NCI-H1436 treated with DMSO at 0.1 percent for 48 hours (cell line): ENCODE measurements around the gene POU2F1.
"Not testable (repeated sequence)": the region's sequence is repeated elsewhere in the genome, so short reads cannot be mapped to it uniquely, and the experiment has no call there.

Source experiments
- DNase-seq: peaks from one replicate; lab custom pipeline; 2025; lab: John Stamatoyannopoulos, UW

POU2F1 gene

DNA sequence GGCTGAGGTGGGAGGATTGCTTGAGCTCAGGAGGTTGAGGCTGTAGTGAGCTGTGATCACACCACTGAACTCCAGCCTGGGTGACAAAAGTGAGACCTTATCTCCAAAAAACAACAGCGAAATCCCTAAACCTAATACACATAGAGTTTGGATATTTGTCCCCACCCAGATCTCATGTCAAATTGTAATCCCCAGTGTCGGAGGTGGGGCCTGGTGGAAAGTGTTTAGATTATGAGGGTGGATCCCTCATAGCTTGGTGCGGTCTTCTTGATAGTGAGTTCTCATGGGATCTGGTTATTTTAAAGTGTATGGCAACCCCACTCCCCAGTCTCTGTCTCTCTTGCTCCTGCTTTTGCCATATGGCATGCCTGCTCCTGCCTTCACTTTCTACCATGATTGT lies 94.0 kb downstream of the POU2F1 start:
- DNase-seq, result no peak

DNA sequence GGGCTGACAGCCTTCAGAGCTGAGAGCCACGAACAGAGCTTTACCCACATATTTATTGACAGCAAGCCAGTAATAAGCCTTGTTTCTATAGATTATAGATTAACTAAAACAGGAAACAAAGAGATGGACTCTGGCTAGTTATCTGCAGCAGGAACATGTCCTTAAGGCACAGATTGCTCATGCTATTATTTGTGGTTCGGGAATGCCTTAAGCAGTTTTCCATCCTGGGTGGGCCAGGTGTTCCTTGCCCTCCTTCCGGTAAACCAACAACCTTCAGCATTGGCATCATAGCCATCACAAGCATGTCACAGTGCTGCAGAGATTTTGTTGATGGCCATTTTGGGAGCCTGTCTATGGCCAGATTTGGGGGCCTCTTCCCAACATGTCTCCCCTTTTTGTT lies 96.8 kb downstream of the POU2F1 start:
- no peak for DNase-seq

DNA sequence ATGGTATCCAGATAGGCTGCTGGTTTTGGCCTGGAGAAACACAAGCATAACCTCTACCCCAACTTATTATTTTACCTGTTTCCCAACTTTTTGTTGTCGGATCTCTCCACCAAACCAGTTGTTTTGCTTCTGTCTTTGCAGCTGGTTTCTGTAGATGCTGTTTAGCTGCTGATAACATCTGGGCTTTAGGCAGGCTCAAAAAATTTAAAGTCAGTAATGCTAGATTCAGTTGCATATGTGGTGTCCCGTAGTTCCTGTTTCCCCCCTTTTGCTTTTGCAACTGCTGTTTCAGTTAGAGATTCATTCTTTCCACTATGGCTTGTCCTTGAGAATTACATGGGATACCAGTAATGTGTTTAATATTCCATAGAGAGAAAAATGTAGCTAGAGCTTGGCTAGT lies 98.5 kb downstream of the POU2F1 start:
- not testable (repeated sequence) for DNase-seq

DNA sequence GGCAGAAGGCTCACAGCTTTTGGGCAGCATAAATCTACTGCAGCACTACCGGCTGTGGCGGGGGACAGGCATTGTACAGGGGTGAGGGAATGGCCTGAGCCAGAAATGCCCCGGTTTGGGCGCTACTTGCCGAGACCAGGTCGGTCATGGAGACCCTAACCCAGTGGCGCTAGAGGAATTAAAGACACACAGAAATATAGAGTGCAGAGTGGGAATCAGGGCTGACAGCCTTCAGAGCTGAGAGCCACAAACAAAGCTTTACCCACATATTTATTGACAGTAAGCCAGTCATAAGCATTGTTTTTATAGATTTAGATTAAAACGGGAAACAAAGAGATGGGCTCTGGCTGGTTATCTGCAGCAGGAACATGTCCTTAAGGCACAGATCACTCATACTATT lies 101.8 kb downstream of the POU2F1 start:
- no peak for DNase-seq

DNA sequence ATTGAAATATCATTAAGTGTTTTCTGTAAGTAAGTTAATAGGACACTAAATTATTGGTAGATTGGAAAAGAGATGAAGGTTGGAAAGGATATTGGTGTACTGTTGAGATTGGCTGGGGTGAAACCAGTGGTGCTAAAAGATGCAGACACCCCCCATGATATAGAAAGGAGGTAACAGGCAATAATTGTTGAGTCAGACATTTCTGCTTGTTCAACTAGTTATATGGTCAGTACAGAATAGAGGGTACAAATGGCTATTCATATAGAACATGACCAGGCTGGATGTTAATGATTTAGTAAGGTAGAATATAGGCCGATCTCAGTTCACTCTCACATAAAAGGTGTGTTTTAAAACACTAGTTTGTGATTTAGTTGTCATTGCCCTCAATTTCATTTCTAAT lies 104.5 kb downstream of the POU2F1 start:
- DNase-seq, result no peak

DNA sequence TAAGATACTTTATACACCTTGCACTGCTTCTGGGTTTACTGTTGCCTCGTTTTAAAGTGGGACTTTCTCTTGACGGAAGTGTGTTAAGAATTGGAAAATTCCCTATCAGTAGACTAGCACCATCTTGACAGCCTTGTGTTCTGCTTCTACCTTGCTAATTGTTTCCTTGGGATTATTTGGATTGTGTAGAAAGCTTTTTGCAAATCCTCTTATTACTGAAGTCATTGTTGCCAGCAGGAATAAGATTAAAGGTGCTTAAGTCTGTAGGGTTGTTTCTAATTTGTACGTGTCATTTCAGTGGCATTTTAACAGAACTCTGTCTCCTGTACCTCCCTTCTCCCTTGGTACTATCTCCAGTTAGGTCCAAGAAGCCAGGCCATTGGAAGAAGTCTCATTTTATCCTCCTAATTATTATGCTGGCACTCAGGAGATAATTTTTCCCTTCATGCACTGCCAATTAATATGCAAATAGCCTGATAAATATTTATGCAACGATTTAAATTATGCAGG lies 107.7 kb downstream of the POU2F1 start:
- no peak for DNase-seq

DNA sequence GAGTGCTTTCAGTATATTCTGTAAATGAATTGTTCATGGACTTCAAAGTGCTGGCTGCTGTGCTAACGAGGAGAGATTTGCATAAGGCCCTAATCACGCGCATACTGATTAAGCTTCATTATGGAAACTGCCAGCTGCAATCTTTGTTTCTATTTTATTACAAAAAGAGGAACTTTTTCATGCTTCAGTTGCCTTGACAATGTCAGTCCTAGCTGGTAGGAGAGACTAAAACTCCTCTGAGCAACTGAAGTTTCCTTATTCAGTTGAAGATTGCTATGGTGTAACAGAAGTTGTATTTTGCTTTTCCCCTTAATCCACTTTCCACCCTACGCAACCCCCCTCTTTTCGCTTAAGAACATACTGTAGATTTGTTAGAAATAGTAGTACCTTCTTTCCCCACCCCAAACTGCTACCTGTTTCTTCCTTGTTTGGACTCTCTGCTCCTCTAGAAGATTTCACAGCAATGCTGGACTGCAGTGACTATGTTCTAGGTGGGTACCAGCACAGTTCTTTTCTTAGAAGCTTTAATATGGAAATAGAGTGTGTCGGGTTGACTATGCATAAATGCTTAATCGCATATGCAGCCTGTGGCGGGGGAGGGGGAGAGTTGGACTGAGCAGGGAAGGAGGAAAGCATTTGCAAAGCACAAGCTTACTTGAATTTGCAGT lies 108.3 kb downstream of the POU2F1 start:
- no peak for DNase-seq

DNA sequence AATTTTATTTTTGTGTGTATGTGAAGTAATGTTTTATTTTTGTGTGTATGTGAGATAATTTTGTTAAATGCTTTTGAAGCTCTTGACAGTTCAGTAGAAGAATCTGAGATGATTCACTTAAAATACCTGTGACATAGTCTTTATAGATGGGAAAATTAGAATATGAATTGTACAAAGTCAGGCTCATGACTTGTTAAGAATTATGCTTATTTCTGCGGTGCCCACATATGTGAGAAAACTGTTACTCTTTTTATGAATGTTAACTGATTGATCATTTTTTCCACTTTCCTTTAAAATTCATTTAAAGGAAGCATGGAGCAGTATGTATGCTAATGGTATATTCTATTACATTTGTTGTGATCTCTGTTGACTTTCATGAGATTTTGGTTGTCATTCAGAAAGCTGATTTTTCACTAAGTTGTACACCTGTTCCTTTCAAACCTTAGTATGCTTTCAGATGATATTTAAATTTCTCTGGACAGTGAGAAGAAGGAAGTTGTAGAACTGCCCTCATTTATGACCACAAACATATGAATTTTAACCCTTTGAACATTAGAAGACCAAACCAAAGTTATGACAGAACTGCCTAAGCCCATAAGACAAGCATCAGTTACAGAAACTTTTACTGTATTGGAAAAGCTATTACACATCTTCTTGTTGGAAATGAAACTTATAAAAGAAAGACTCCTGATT lies 110.1 kb downstream of the POU2F1 start:
- no peak for DNase-seq

DNA sequence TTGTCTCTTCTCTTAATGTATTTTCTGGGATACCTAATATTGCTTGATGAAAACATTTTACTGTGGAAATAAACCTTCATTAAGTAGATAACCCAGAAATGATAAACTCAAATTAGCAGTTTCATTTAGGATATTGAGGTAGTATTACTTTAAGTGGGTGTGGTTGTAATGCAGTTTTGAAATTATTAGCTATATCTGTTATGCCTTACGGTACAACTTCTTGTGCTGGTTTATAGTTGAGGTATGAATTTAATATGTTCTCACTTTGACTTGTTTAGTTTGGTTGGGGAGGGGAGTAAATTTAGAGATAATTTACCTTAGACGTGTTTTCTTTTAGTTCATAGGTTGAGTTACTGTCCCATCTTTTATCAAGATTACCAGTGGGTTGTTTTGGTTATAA lies 111.0 kb downstream of the POU2F1 start:
- DNase-seq, result no peak

DNA sequence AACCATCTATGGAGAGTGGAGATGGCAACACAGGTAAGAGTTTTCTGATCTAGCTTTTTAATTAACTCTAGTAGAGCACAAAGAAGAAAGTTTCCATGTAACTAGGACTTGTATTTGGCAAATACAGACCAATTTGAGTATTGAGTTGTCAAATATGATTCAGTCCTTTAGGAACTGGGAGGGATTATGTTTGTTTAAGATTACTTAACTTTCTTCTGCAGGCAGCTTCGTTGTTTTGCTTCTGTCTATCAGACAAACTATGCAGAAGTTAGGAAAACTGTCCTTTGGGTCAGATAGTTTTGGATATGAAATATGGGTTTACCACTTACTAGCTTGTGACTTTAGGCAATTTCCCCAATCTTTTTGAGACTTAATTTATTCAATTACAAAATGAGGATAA lies 111.8 kb downstream of the POU2F1 start:
- DNase-seq, result no peak

DNA sequence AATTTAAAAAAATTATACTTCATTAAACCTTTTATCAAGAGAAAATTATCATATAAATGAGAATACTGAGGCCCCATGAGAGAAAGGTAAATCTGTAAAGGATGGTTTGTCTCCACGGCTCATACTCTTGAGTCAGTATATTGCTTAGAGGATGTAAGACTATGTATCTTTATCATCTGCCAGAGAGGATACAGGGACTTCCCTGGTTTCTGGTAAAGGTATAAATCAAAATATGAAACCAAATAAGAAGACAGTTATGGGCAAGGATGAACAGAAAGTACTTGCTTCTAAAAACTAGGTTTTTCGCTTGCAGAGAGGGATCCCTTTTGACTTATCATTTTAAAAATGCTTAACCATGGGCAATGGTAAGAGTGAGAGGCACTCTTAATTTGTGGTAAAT lies 112.4 kb downstream of the POU2F1 start:
- no peak for DNase-seq

DNA sequence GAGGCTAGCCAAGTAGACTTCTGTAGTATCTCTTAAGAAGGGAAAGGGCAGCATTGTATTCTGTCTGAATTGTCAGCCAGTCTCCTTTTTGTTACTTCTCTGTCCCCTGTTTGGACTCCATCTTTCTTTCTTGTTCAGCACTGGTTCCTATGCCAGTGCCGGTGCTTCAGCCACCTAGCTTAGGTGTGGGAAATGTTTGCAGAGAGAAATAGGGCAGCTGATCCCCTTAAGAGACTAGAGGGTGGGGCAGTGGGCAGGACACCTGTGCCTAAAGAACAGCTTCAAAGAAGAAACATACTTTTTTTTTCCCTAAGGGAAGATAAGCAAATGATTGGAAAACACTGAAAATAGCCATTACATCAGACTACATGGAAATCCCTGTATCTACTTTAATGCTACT lies 113.0 kb downstream of the POU2F1 start:
- no peak for DNase-seq

DNA sequence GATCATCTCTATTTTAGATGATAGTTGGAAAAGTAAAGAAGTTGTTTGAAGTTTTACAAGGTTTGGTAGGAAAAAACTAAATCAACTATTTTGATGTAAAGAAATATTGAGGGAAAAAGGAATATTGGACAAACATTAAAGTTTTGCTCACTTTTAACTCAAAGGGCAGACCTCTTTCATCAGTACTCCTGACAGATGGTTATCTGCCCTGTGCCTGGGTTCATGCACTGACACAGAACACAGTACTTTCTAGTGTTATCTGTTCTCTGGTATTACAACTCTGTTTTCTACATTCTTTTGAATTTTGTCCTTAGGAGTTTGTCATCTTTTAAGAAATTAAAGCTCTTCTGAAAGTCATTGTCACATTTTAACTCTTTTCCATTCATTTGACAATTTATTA lies 118.7 kb downstream of the POU2F1 start:
- DNase-seq, result no peak

DNA sequence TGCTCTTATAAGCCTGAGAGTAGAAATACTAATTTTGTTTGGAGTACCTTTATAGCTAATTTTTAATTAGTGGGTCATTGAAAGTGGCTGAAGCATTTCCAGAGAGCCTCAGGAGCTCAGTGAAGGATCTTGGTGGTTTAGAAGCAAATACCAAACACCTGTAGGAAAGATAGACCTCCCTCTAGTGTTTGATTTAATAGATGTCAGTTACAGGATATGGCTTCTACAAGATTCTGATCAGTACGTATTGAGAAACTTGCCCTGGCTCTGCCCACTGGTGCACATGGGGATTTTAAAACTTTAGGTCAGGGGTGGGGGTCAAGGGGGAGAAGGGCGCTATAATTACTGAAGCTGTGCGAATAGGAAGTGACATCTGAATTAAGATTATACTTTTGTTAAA lies 122.2 kb downstream of the POU2F1 start:
- DNase-seq, result no peak

DNA sequence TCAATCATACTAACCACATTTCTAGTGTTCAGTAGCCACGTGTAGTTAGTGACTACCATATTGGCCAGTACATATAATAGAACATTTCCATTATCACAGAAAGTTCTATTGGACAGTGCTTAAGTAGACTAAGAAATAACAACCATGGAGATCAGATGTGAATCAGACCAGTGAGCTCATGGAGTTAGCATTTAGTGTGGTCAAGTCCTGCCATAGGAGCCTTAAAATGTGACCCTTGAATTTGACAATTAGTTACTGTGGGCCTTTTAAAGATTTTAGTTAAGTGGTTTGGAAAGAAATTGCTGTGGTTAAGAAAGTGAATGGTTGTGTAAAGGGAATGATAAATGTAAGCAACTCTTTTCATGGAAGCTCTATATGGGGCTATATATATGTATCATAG lies 123.4 kb downstream of the POU2F1 start:
- no peak for DNase-seq

DNA sequence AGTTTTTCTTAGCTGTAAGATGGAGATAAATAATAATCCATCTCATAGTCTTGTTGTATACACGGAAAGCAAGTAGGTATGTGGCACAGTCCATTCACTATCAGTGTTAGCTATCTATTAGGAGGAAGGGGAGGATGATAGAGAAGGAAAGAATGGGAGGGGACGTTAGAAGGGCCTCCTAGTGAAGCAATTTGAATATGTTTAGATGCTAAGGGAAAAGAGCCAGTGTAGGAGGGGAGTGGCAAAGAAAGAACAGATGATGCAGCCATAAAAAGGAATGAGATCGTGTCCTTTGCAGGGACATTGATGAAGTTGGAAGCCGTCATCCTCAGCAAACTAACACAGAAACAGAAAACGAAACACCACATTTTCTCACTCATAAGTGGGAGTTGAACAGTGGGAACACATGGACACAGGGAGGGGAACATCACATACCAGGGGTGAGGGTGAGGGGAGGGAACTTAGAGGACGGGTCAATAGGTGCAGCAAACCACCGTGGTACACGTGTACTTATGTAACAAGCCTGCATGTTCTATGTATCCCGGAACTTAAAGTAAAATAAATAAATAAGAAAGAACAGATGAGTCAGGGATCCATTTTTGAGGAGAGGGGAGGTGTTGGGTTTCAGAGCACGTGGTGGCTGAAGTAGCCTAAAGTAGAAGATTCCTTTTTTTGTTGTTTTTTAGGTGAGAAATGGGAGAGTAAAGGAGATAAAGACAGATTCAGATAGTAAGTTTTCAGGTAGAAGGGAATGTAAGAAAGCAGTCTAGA lies 124.1 kb downstream of the POU2F1 start:
- no peak for DNase-seq

DNA sequence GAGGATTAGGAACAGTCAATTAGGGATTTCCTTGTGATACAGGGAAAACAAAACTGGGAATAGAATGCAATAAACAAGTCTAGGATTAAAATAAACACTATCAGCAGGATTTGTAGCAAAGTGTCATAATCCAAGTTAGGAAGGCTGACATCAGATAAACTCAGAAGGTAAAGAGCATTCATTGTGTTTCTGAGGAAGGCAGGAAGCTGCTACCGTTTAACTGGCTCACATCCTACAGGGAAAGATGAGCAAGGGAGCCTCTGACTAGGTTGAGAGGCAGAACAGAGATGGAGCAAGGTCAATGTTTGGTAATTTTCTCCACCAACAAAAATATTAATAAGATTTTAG lies 124.7 kb downstream of the POU2F1 start:
- DNase-seq, result no peak

DNA sequence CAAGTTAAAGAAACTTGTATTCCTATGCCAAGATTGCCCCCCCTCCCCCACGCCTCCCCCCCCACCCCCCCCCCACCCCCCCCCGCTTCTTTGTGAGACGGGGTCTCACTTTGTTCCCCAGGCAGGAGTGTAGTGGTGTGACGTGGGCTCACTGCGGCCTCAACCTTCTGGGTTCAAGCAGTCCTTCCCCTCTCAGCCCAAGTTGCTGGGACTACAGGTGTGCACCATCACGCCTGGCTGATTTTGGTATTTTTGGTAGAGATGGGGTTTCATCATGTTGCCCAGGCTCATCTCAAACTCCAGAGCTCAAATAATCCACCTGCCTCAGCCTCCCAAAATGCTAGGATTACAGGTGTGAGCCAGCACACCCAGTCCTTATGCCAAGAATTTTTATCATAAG lies 136.6 kb downstream of the POU2F1 start:
- DNase-seq, result no peak

DNA sequence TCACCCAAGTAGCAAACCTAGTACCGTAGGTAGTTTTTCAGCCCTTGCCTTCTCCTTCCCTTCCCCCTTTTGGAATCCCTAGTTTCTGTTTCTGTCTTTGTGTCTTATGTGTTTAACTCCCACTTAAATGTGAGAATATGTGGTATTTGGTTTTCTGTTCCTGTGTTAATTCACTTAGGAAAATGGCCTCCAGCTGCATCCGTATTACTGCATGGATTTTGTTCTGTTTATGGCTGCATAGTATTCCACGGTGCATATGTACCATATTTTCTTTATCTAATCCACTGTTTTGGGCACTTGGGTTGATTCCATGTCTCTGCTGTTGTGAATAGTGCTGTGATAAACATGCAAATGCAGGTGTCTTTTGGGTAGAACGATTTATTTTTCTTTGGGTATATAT lies 138.6 kb downstream of the POU2F1 start:
- no peak for DNase-seq

DNA sequence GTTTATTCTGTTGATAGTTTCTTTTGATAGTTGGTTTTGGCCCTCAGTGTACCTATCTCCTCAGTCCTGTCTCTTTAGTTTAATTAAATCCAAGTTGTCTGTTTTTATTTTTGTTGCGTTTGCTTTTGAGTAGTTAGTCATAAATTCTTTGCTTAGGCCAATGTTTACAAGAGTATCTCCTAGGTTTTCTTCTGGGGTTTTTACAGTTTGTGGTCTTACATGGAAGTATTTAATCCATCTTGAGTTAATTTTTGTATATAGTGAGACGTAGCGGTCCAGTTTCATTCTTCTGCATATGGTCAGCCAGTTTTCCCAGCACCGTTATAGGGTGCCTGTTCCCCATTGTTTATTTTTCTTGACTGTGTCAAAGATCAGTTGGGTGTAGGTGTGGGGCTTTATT lies 139.4 kb downstream of the POU2F1 start:
- DNase-seq, result no peak

DNA sequence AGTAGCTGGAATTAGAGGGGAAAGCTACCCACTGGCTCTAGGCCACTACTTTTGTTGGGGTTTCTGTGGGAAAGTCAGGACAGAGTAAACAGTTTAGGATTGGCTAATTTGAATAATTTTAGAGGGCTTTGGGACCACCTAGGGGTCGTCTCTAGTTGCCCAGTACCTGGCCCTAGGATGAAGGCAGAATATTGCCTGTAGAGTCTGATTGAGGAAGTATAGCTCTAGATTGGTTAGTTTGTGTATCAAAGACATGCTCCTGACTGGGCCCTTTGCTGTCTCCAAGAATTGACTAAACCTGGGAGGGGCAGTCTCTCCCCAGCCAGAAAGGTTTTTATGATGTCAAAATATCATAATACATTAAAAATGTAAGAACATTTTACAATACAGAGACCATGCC lies 142.0 kb downstream of the POU2F1 start:
- DNase-seq, result no peak

DNA sequence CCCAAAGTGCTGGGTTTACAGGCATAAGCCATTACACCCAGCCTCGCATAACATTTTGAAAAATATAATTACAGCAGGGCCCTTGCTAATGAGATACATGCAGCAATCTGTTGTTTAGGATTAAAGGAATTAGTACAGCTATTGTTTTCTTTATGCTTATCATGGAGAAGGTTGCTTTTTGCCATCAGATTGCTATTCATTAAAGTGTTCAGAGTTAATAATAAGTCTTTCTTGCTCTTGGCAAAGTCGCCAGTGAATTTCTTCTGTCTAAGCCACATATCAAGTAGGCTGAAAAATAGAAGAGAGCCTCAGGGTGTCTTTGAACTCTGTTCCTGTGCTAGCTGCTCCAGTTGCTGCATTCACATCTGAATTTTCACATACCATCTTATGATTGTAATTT lies 144.1 kb downstream of the POU2F1 start:
- DNase-seq, result no peak

DNA sequence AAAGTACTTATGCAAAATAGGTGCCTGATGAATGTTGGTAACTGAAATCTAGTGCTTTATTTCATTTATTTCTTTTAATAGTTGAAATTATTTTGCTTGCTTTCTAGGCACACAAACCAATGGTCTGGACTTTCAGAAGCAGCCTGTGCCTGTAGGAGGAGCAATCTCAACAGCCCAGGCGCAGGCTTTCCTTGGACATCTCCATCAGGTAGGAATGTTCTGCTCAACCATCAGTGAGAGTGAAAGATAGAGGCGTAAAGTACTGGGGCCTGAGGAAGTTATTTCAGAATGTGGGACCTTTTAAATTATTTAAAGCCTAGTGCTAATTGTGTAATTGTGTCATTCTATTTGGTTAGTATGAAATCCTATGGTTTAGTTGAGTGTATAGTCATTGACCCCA lies 144.7 kb downstream of the POU2F1 start:
- no peak for DNase-seq
